Measurements from ENCODE around the gene GPC6. TPM values are rescaled to one million over a fixed set of nuclear protein-coding genes. Genes with fewer than 3 reads are reported as not detected.

Gene GPC6
- total and polyA plus RNA-seq, 9 of the 15 experiments (the other 6 are each of a cell fraction or from before 2014, with no cell fraction given) = under 0.01 to 0.20 (median 0.01) TPM; not detected in 4

GRCh38 chr13:93226623-93227279 is at the start of gene GPC6 (continued):
- TF ChIP-seq ZBTB1 (CRISPR knock-in tag; IDR thresholded peaks at IDR 0.05; ENCODE audit: borderline replicate concordance, low read depth) (no peak), TARDBP (IDR thresholded peaks at IDR 0.05) (no peak), LEF1 (IDR thresholded peaks at IDR 0.05) (no peak), CBX8 (IDR thresholded peaks at IDR 0.05; ENCODE audit: borderline replicate concordance, extremely low read depth, low read depth, low read length, poor library complexity, severe bottlenecking) (no peak), CEBPG (CRISPR knock-in tag; IDR thresholded peaks at IDR 0.05) (no peak), CEBPG (tag; conservative IDR thresholded peaks at IDR 0.05 in 1 of 2, IDR thresholded peaks at IDR 0.05 in 1 of 2) (no peak), SRF (CRISPR knock-in tag; IDR thresholded peaks at IDR 0.05) (0 out of 4 replicates have a peak, but pooled peaks of 1 of the 2 experiments have one; percentile 11), AFF4 (CRISPR knock-in tag; IDR thresholded peaks at IDR 0.05) (no peak), ZNF224 (CRISPR knock-in tag; IDR thresholded peaks at IDR 0.05) (no peak), KHSRP (IDR thresholded peaks at IDR 0.05) (no peak), ZKSCAN3 (CRISPR knock-in tag; IDR thresholded peaks at IDR 0.05) (no peak), ZNF444 (CRISPR knock-in tag; IDR thresholded peaks at IDR 0.05) (no peak)
